ENCODE results near the gene SPRR2D.

DNA sequence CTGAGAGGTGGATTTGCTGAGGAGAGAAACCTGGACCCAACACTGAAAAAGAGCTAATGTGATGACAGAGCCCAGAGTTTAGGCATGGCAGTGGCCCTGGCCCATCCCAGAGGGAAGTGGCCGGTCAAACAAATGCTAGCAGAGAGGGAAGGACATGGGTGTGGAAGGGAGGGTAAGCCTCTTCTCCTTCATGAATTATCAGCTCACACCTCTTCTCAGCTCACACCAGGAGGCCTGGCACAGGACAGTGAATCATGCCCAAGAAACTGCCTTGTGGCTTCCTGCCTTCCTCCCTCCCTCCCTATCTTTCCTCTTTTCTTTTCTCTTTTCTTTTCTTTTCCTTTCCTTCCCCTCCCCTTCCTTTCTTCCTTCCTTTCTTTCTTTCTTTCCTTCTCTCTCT lies 40.6 kb downstream of the SPRR2D start:
- TF ChIP-seq, protein P1, sequence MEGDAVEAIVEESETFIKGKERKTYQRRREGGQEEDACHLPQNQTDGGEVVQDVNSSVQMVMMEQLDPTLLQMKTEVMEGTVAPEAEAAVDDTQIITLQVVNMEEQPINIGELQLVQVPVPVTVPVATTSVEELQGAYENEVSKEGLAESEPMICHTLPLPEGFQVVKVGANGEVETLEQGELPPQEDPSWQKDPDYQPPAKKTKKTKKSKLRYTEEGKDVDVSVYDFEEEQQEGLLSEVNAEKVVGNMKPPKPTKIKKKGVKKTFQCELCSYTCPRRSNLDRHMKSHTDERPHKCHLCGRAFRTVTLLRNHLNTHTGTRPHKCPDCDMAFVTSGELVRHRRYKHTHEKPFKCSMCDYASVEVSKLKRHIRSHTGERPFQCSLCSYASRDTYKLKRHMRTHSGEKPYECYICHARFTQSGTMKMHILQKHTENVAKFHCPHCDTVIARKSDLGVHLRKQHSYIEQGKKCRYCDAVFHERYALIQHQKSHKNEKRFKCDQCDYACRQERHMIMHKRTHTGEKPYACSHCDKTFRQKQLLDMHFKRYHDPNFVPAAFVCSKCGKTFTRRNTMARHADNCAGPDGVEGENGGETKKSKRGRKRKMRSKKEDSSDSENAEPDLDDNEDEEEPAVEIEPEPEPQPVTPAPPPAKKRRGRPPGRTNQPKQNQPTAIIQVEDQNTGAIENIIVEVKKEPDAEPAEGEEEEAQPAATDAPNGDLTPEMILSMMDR (IDR thresholded peaks at IDR 0.05; ENCODE audit: extremely low read depth in 1 of 2, insufficient read depth in 1 of 2, low read depth in 1 of 2, low read length in 2 of 2) = no peak
- TF ChIP-seq POLR2AphosphoS5 (IDR thresholded peaks at IDR 0.05; ENCODE audit: insufficient read depth, low read depth, low read length) = no peak
- TF ChIP-seq GATA2 (IDR thresholded peaks at IDR 0.05; ENCODE audit: insufficient read depth, insufficient read length, low read depth, low read length) = no peak
- TF ChIP-seq MYC (IDR thresholded peaks at IDR 0.05; ENCODE audit: low read depth, low read length) = no peak
- no peak for TF ChIP-seq MAX (IDR thresholded peaks at IDR 0.05; ENCODE audit: insufficient read depth, insufficient read length)
- no peak for TF ChIP-seq POLR2A (IDR thresholded peaks at IDR 0.05; ENCODE audit: low read depth, low read length)
- TF ChIP-seq JUN (IDR thresholded peaks at IDR 0.05; ENCODE audit: borderline replicate concordance, insufficient read depth, insufficient read length, low read depth) = no peak
- no peak for TF ChIP-seq EZH2 (IDR thresholded peaks at IDR 0.05; ENCODE audit: borderline replicate concordance, low read depth, low read length, severe bottlenecking)
- TF ChIP-seq FOS (IDR thresholded peaks at IDR 0.05; ENCODE audit: borderline replicate concordance, insufficient read depth, low read length) = no peak
